RPMI7951 (cell line): Measurements from ENCODE around the gene PRDX3. TPM values are rescaled to one million over a fixed set of nuclear protein-coding genes. Genes with fewer than 3 reads are reported as not detected.
A peak's percentile ranks its signal among the peaks of the same experiment; 100 is the strongest.

Source experiments
- DNase-seq: peaks from one replicate; pipeline ENCODE4 v3.0.0-alpha.2; 2012; ENCODE audit warnings: low read depth
- total RNA-seq: library from RNA; depleted of rRNA; stranded (reverse); fragments of >200 nt; shearing (Covaris generic); gene quantifications from 2 replicates; pipeline ENCODE4 v1.2.3, GENCODE V29; 2014; rRNA removed

The PRDX3 gene
- total RNA-seq: 269 and 294 TPM in 2 replicates

- peak; percentile 87 for DNase-seq
Observed at GRCh38 chr10:119178372-119179119, at the start of gene PRDX3. Gene PRDX3, minus strand, starts transcription at chr10:119178812. Its CDS starts 22 bp downstream, at chr10:119178790.

- DNase-seq: no peak
Observed at GRCh38 chr10:119227825-119228224, 49.2 kb upstream of the PRDX3 start.

GRCh38 chr10:119225083-119225658 is 46.6 kb upstream of the PRDX3 start:
- DNase-seq: no peak

DNA sequence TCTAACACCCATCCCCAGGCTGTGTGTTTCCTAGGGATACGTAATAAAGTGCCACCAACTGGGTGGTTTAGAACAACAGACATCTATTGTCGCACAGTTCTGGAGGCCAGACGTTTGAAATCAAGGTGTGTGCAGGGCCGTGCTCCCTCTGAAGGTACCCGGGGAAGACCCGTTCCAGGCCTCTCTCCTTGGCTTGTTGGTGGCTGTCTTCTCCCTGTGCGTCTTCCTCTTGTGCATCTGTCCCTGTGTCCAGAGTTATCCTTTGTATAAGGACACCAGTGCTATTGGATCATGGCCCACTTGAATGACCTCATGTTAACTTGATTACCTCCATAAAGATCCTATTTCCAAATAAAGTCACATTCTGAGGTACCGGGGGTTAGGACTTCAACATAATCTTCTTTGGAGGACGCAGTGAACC is 44.4 kb upstream of the PRDX3 start:
- no peak for DNase-seq

GRCh38 chr10:119222537-119222936 is 43.9 kb upstream of the PRDX3 start:
- DNase-seq: no peak

- DNase-seq: no peak
Observed at GRCh38 chr10:119221666-119222065, 43.1 kb upstream of the PRDX3 start.

GRCh38 chr10:119221201-119221600 is 42.6 kb upstream of the PRDX3 start:
- no peak for DNase-seq

DNA sequence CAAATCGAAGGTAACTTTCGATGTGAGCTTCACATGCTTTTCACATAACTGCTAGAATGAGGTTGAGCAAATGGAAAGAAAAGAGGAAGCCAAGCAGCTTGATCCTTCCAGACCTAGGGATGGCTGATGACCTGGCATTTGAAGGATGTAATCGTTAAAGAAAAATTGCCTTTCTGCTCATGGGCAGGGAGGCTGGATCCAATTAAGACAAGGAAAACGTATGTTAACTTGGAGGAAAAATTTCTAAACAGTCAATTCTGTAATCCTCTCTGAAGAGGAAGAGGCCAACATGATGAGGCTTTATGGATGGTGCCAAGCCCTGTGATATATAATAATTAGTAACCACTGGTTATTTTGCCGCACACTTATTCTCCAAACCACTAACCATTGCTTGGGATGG is 41.3 kb upstream of the PRDX3 start:
- DNase-seq: no peak

GRCh38 chr10:119217991-119218490 is 39.4 kb upstream of the PRDX3 start:
- DNase-seq: no peak

DNA sequence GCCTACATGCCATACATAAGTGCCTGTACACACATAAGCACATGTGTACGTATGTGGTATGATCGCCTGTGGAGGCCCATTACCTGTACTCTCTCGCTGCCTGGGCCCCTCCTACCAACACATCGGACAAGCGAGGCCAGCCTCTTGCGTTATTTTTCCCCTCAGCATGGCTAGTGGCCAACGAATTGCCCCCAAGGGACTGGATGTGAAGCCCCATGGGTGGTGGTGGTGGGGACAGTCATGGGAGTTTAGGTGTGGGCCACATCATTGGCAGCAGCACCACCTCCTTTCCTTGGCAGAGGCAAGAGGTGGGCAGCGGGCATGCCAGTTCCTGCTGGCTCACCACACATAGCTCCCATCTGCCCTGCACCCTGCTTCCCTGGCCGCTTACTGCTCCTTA is 38.8 kb upstream of the PRDX3 start:
- no peak for DNase-seq

DNA sequence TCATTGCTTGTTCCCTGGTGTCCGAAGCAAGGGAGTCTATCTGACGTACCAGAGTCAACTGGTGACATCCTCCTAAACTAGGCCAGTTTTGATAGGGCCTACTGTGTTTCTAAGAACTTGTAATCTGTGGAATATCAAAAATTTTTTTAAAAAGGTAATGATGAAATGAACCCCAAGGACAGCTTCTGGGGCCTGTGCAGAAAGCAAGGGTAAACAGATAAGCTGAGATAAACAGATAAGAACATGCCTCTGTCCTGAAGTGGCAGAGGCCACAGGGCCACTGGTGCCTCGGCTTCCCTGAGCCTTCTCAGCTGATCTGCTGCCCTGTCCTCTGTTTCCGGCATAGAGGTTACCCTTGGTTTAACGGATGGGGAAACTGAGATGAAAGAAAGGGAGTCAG is 37.5 kb upstream of the PRDX3 start:
- no peak for DNase-seq

GRCh38 chr10:119215371-119215770 is 36.8 kb upstream of the PRDX3 start:
- no peak for DNase-seq

DNA sequence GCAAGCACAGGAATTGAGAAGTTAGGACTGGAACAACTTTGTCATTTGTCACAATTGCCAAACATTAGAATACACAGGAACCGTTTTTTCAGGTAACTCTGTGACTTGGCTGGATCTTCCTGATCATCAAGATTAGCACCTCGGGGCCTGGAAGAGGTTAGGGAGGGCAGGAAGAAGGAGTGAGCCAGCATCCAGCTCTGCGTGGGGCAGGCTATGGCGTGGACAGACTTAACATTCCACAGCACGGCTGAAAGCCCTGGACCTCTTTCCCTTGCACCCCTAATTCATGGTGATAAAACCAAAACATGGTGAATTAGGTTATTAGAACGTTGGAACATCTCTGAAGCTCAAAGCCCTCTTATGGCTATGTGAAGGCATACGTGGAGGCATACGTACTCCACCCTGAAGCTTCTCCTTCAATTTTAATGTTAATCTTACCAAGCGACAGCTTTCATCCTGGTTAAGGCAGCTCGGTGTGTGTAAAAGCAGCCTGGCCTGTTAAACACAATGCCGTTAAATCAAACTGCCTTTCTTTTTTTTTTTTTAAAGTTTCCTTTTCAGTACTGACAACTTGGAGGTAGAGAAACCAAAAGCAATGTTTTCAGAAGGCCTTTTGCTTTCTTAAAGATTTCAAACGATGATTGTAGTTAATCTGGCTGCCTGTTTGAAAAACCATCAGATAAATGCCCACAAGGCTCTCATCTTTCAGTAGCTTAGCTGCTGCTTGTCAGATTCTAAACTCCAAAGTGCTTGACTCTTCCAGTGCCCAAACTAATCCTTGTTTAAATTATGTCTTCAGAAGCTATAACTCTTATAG is 33.2 kb upstream of the PRDX3 start:
- DNase-seq: no peak

DNA sequence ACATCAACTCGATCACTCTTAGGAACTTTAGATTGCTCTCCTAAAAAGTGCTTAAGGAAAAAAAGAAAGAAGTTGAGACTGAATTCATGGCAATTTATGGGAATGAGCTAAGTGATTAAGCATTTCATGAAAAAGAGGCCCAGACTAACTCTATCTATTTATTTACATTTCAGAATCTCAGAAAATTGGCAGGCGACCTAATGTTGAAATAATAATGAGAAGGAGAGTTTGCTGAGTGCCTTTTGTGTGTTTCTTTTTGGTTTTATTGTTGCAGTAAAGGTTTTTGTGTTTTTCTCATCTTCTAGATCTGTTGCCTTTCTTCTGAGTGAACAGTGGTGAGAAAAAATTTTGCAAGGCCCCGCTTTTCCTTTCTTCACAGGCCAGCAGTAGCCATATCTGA is 32.6 kb upstream of the PRDX3 start:
- DNase-seq: no peak

- no peak for DNase-seq
Observed at GRCh38 chr10:119210633-119211032, 32.0 kb upstream of the PRDX3 start.

DNA sequence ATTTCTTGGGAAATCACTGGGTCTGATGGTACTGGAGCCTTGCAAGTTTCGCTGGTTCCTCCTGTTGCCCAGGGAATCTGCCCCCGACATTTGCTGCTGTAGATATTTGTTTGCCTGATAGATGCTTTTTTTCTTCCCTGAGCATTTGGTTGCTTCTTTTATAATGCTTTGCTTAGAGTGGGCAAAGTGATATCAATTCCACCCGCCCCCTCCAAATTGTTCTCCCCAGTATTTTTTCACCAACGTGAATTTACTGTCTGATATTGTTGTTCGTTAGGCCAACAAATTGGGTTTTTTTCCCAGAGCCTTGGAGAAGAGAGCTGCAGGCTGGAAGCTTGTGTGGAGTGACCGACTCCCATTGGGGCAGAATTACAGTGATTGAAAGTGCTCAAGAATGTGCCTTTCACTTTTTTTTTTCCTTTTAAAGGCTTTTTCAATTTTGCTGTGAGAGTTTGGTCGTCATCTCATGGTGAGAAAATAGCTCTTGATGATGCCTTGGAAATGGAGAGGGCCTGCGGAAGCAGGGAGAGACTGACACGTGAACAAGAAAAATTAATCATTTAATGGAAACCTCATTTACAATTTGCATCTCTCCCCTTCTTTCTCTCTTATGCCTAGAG is 31.2 kb upstream of the PRDX3 start:
- no peak for DNase-seq

GRCh38 chr10:119209035-119209735 is 30.6 kb upstream of the PRDX3 start:
- peak; percentile 36 for DNase-seq

- DNase-seq: no peak
Observed at GRCh38 chr10:119208553-119208940, 29.9 kb upstream of the PRDX3 start.

- DNase-seq: peak; percentile 41
Observed at GRCh38 chr10:119207713-119208552, 29.3 kb upstream of the PRDX3 start.

GRCh38 chr10:119207366-119207666 is 28.7 kb upstream of the PRDX3 start, which contains the start of gene GRK5:
Gene GRK5, plus strand, starts transcription at chr10:119207571. Its CDS starts 347 bp downstream, at chr10:119207918.
- peak; percentile 93 for DNase-seq
